GM12874 (cell line): ENCODE measurements around the gene ZRANB3.

Source experiments
- TF ChIP-seq, protein P1 (sequence below): IDR thresholded peaks from 2 replicates; pipeline ENCODE4 v1.5.1; 2011; ENCODE audit warnings: low read depth, mild to moderate bottlenecking, control low read depth, low read length, moderate library complexity; ENCODE audit not compliant: insufficient read depth

Gene ZRANB3

GRCh38 chr2:135530313-135531230 is at the start of gene ZRANB3:
ZRANB3 (minus strand) TSS chr2:135531218.
- TF ChIP-seq, protein P1, sequence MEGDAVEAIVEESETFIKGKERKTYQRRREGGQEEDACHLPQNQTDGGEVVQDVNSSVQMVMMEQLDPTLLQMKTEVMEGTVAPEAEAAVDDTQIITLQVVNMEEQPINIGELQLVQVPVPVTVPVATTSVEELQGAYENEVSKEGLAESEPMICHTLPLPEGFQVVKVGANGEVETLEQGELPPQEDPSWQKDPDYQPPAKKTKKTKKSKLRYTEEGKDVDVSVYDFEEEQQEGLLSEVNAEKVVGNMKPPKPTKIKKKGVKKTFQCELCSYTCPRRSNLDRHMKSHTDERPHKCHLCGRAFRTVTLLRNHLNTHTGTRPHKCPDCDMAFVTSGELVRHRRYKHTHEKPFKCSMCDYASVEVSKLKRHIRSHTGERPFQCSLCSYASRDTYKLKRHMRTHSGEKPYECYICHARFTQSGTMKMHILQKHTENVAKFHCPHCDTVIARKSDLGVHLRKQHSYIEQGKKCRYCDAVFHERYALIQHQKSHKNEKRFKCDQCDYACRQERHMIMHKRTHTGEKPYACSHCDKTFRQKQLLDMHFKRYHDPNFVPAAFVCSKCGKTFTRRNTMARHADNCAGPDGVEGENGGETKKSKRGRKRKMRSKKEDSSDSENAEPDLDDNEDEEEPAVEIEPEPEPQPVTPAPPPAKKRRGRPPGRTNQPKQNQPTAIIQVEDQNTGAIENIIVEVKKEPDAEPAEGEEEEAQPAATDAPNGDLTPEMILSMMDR, result no peak

DNA sequence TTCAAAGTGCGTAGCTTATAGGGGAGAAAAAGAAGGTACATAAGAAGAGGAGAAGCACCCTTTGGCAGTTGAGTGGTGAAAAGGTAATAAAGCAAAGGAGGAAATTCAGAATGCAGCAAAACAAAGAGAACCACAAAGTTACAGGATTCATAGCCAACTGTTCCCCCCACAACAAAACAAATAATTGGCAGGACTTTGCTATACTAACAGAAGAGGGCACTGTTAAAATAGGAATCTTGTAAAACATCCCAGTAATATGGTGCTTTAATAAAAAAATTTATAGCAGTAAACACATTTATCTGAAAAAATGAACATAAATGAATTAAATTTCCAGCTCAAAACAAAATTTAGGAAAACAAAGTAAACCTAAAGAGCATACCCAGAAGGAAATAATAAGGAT is 42.6 kb upstream of the ZRANB3 start:
- TF ChIP-seq, protein P1, result no peak

- TF ChIP-seq, protein P1, result no peak
Measured at GRCh38 chr2:135570884-135571283, 39.9 kb upstream of the ZRANB3 start.

DNA sequence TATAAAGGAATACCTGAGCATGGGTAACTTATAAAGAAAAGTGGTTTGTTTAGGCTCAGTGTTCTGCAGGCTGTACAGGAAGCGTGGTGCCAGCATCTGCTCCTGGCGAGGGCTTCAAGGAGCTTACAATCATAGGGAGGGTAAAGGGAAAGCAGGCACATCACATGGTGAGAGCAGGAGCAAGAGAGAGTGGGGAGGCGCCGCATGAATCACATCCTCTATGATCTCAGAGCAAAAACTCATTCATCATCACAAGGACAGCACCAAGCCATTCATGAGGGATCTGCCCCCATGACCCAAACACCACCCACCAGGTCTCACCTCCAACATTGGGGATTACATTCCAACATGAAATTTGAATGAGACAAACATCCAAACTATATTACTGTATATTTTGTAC is 32.8 kb upstream of the ZRANB3 start:
- TF ChIP-seq, protein P1, result no peak

- TF ChIP-seq, protein P1, result no peak
Measured at GRCh38 chr2:135561925-135562324, 30.9 kb upstream of the ZRANB3 start.

GRCh38 chr2:135557530-135557929 is 26.5 kb upstream of the ZRANB3 start:
- TF ChIP-seq, protein P1, result no peak

DNA sequence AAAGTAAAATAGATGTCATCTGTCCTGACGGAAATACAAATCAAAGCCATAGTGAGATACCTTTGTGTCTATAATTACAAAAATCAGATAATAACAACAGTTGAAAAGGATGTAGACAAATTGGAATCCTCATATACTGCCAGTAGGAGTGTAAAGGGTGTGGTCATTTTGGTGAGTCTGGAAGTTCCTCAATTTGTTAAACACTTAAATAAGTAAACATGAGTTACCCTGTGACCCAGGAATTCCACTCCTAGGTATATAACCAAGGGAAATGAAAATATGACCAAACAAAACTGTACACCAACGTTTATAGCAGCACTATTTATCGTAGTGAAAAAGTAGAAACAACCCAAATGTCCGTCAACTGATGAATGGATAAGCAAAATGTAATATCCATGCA is 24.3 kb upstream of the ZRANB3 start:
- TF ChIP-seq, protein P1, result no peak
